Calu3 (cell line): ENCODE measurements around the gene RND1. TPM values are rescaled to one million over a fixed set of nuclear protein-coding genes. Genes with fewer than 3 reads are reported as not detected.
A peak's percentile ranks its signal among the peaks of the same experiment; 100 is the strongest.

Experiments
- BruUV-seq: library from RNA; stranded (reverse); fragments of 400-500 nt; replicated peaks from 2 replicates; lab custom pipeline; 2021; lab: Mats Ljungman, UMichigan
- CTCF ChIA-PET: fragments of 300-600 bp; sonication (Branson Sonifier 250); formaldehyde crosslinking; loops from one replicate; lab custom pipeline; 2022; ENCODE audit warnings: antibody characterized with exemption; lab: Charles Lee
- DNase-seq: peaks from one replicate; pipeline ENCODE4 v3.0.0; 2022
- H3K27ac Mint-ChIP-seq: one replicate; pipeline ENCODE4 v1.8.0; 2022; ENCODE audit warnings: mixed read lengths; ENCODE audit not compliant: unreplicated experiment
- H3K27me3 Mint-ChIP-seq: one replicate; pipeline ENCODE4 v1.8.0; 2022; ENCODE audit warnings: mixed read lengths; ENCODE audit not compliant: unreplicated experiment
- H3K36me3 Mint-ChIP-seq: one replicate; pipeline ENCODE4 v1.8.0; 2022; ENCODE audit warnings: mild to moderate bottlenecking, moderate library complexity, mixed read lengths; ENCODE audit not compliant: insufficient read depth, unreplicated experiment
- H3K4me1 Mint-ChIP-seq: one replicate; pipeline ENCODE4 v1.8.0; 2022; ENCODE audit warnings: mild to moderate bottlenecking, low read depth, mixed read lengths; ENCODE audit not compliant: unreplicated experiment
- H3K4me3 Mint-ChIP-seq: one replicate; pipeline ENCODE4 v1.8.0; 2022; ENCODE audit warnings: mild to moderate bottlenecking, low read depth, moderate library complexity, mixed read lengths; ENCODE audit not compliant: unreplicated experiment
- H3K9me3 Mint-ChIP-seq: one replicate; pipeline ENCODE4 v1.8.0; 2022; ENCODE audit warnings: low read depth, mixed read lengths; ENCODE audit not compliant: unreplicated experiment
- intact Hi-C: fragments of 100-400 bp; cut with micrococcal nuclease; formaldehyde crosslinking; loops from one replicate; pipeline ENCODE4 v1.10.0; 2022; ENCODE audit not compliant: unreplicated experiment
- total RNA-seq: library from RNA; stranded (reverse); gene quantifications from 2 replicates; pipeline ENCODE4 v1.2.3, GENCODE V29; 2022
- TF ChIP-seq, protein P1 (sequence below): fragments of 200-600 bp; IDR thresholded peaks from one replicate; pipeline ENCODE4 v1.8.0; 2022; ENCODE audit warnings: antibody characterized with exemption; ENCODE audit not compliant: unreplicated experiment

RND1 gene
- total RNA-seq, 1 experiment from 2014 or later = 14.2 TPM

DNA sequence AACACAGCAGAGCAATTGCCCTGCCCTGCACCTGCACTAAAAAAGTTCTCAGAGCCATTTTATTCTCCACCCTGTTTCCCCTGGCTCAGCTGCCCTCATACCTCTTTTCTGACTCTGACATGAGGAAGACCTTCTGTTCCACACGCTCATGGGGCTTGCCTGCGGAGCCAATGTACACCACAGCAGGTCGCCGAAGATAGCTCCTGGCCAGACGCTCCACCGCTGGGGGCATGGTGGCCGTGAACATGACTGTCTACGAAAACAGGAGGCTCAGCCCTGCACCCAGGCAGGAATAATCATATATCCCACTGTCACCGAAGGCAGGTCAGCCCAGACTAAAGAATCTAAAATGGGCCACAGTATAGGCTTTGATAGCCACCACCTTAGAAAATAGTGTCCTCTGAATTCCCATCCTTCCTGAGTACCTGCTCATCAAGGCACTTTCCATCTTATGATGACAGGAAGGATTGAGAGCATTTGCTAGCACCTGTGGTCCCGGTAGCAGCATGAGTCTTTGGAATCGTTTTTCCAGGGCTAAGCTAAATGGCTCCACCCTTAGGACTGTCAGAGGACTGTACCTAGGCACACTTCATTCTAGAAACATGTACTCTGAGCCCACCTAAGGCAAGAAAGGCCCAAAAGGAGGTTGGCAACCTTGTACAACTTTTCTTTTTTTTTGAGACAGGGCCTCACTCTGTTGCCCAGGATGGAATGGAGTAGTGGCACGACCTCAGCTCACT lies 33.2 kb downstream of the RND1 start:
- Mint-ChIP-seq H3K4me3 (no peak overlapping the region), H3K9me3 (no peaks in the 10 kb centered on the region), H3K4me1 (no peaks in the 10 kb centered on the region), H3K27ac (no peak overlapping the region), H3K27me3 (no peaks in the 10 kb centered on the region), H3K36me3 (peaks cover 20% of the 10 kb centered on the region)
- CTCF ChIA-PET = no interaction called here
- intact Hi-C loops = no loop called here
- TF ChIP-seq, protein P1, sequence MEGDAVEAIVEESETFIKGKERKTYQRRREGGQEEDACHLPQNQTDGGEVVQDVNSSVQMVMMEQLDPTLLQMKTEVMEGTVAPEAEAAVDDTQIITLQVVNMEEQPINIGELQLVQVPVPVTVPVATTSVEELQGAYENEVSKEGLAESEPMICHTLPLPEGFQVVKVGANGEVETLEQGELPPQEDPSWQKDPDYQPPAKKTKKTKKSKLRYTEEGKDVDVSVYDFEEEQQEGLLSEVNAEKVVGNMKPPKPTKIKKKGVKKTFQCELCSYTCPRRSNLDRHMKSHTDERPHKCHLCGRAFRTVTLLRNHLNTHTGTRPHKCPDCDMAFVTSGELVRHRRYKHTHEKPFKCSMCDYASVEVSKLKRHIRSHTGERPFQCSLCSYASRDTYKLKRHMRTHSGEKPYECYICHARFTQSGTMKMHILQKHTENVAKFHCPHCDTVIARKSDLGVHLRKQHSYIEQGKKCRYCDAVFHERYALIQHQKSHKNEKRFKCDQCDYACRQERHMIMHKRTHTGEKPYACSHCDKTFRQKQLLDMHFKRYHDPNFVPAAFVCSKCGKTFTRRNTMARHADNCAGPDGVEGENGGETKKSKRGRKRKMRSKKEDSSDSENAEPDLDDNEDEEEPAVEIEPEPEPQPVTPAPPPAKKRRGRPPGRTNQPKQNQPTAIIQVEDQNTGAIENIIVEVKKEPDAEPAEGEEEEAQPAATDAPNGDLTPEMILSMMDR = no peak
- no TSS peak for BruUV-seq
- DNase-seq = no peak

DNA sequence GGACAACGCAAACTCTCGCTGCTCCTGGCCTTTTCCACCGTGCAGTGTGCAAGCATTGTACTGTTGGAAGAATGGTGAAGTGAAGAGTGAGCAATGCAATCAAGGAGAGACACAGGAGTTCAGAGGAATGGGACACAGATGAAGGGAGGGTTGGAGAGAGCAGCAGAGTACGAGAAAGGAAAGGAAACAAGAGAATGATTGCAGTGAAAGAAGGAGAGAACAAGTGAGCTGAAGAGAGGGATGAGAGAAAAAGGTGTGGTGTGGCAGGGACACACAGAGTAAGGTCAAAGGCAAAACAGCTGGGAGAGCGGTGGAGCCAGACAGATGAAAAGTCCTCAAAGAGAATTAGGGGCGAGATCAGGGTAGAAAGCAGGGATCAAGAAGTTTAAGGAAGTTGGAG lies 34.4 kb downstream of the RND1 start:
- H3K9me3 Mint-ChIP-seq = no peaks in the 10 kb centered on the region
- no peaks in the 10 kb centered on the region for H3K27me3 Mint-ChIP-seq
- CTCF ChIA-PET = no interaction called here
- peaks cover 20% of the 10 kb centered on the region for H3K36me3 Mint-ChIP-seq
- DNase-seq = no peak
- no peaks in the 10 kb centered on the region for H3K4me1 Mint-ChIP-seq
- BruUV-seq = no TSS peak
- TF ChIP-seq, protein P1 = no peak
- peak overlapping the region; percentile 3 for H3K27ac Mint-ChIP-seq
- H3K4me3 Mint-ChIP-seq = no peak overlapping the region
- intact Hi-C loops = no loop called here

DNA sequence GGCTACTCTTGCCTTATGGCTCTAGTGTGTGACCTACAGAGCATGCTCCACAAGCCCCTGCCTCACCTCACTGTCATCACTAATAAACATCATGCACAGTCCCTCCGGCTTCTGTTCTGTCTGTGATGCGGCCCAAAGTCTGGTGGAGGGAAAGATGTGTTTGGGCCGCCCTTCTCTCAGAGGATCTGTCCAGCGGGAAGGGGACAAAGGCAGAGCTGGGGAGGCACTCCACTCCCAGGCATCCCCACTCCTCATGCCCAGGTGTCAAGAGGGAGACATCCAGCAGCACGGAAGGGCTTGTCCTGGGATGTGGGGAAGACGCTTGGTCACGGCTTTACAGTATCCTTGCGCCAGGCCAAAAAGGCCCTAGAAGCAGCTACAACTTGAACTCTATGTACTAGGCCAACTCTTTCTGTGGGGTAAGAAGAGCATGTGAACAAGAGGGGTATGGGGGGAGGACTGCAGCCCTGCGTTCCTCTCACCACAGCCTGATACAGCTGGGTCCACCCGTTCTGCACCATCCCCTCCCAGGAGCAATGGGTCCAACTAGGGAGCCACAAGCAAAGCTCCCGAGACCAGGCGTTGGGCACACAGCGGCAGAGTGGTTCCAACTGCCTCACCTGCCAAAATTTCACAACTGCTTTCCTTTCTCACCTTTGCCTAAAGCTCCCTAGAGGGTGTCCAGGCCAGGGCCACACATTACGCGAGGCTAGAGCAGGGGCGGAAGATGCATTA lies 36.7 kb downstream of the RND1 start:
- no peak for DNase-seq
- CTCF ChIA-PET = no interaction called here
- BruUV-seq = no TSS peak
- intact Hi-C loops = no loop called here
- H3K4me1 Mint-ChIP-seq = no peaks in the 10 kb centered on the region
- TF ChIP-seq, protein P1 = no peak
- H3K36me3 Mint-ChIP-seq = peaks cover 20% of the 10 kb centered on the region
- H3K27me3 Mint-ChIP-seq = no peaks in the 10 kb centered on the region
- H3K27ac Mint-ChIP-seq = no peak overlapping the region
- H3K9me3 Mint-ChIP-seq = no peaks in the 10 kb centered on the region
- no peak overlapping the region for H3K4me3 Mint-ChIP-seq

DNA sequence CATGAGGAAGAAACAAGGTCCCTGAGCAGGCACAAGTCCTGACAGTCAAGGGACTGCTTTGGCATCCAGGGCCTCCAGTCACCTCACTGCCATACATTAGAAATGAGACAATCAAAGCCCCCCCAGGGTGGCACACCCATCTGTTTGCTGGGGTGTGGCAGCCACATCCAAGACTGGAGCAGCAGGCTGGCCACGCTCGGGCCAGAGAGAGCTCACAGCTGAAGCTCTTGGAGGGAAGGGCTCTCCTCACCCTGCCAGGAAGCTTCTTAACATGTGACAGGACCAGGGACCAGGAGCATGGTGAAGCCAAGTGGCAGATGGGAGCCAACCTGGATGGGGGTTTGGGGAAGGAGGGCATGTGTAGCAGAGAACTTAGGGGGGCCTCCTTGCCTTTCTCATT lies 37.4 kb downstream of the RND1 start:
- Mint-ChIP-seq H3K4me3 (no peak overlapping the region), H3K9me3 (no peaks in the 10 kb centered on the region), H3K4me1 (no peaks in the 10 kb centered on the region), H3K27ac (no peak overlapping the region), H3K36me3 (peaks cover 17% of the 10 kb centered on the region), H3K27me3 (no peaks in the 10 kb centered on the region)
- TF ChIP-seq, protein P1 = no peak
- BruUV-seq = no TSS peak
- intact Hi-C loops = no loop called here
- CTCF ChIA-PET = no interaction called here
- no peak for DNase-seq
